ENCODE measurements around the gene ACYP2.

The ACYP2 gene

GRCh38 chr2:54148391-54148790, 33.0 kb downstream of the ACYP2 start:
- Mint-ChIP-seq H3K9me3 (no peaks in the 10 kb centered on the region), H3K4me1 (ENCODE audit: low read depth) (no peaks in the 10 kb centered on the region), H3K27me3 (ENCODE audit: low read depth) (no peaks in the 10 kb centered on the region), H3K27ac (no peak overlapping the region), H3K4me3 (no peak overlapping the region), H3K36me3 (ENCODE audit: low read depth) (no peaks in the 10 kb centered on the region)
- no peak for DNase-seq (ENCODE audit: low spot score)

GRCh38 chr2:54149638-54150441, 34.4 kb downstream of the ACYP2 start:
- Mint-ChIP-seq H3K4me1 (ENCODE audit: low read depth) (no peaks in the 10 kb centered on the region), H3K9me3 (no peaks in the 10 kb centered on the region), H3K27me3 (ENCODE audit: low read depth) (no peaks in the 10 kb centered on the region), H3K36me3 (ENCODE audit: low read depth) (no peaks in the 10 kb centered on the region), H3K27ac (no peak overlapping the region), H3K4me3 (no peak overlapping the region)
- DNase-seq (ENCODE audit: low spot score): no peak

GRCh38 chr2:54158311-54158710, 42.9 kb downstream of the ACYP2 start:
- Mint-ChIP-seq H3K36me3 (ENCODE audit: low read depth) (no peaks in the 10 kb centered on the region), H3K27me3 (ENCODE audit: low read depth) (no peaks in the 10 kb centered on the region), H3K4me1 (ENCODE audit: low read depth) (no peaks in the 10 kb centered on the region), H3K9me3 (peaks cover 9% of the 10 kb centered on the region), H3K27ac (no peak overlapping the region), H3K4me3 (no peak overlapping the region)
- no peak for DNase-seq (ENCODE audit: low spot score)

GRCh38 chr2:54161660-54162424, 46.4 kb downstream of the ACYP2 start:
- Mint-ChIP-seq H3K4me3 (no peak overlapping the region), H3K27ac (no peak overlapping the region), H3K27me3 (ENCODE audit: low read depth) (no peaks in the 10 kb centered on the region), H3K9me3 (no peaks in the 10 kb centered on the region), H3K4me1 (ENCODE audit: low read depth) (no peaks in the 10 kb centered on the region), H3K36me3 (ENCODE audit: low read depth) (no peaks in the 10 kb centered on the region)
- no peak for DNase-seq (ENCODE audit: low spot score)

- H3K36me3 Mint-ChIP-seq (ENCODE audit: low read depth): no peaks in the 10 kb centered on the region
- H3K27me3 Mint-ChIP-seq (ENCODE audit: low read depth): no peaks in the 10 kb centered on the region
- no peaks in the 10 kb centered on the region for H3K9me3 Mint-ChIP-seq
- H3K27ac Mint-ChIP-seq: no peak overlapping the region
- no peak for DNase-seq (ENCODE audit: low spot score)
- H3K4me1 Mint-ChIP-seq (ENCODE audit: low read depth): no peaks in the 10 kb centered on the region
- H3K4me3 Mint-ChIP-seq: no peak overlapping the region
Observed at GRCh38 chr2:54164106-54164505, 48.7 kb downstream of the ACYP2 start.

- DNase-seq (ENCODE audit: low spot score): no peak
- Mint-ChIP-seq H3K27ac (no peak overlapping the region), H3K9me3 (no peaks in the 10 kb centered on the region), H3K4me3 (no peak overlapping the region), H3K36me3 (ENCODE audit: low read depth) (no peaks in the 10 kb centered on the region), H3K27me3 (ENCODE audit: low read depth) (no peaks in the 10 kb centered on the region), H3K4me1 (ENCODE audit: low read depth) (no peaks in the 10 kb centered on the region)
Observed at GRCh38 chr2:54166121-54166773, 50.8 kb downstream of the ACYP2 start.

- no peak for DNase-seq (ENCODE audit: low spot score)
- Mint-ChIP-seq H3K4me1 (ENCODE audit: low read depth) (no peaks in the 10 kb centered on the region), H3K4me3 (no peak overlapping the region)
Observed at GRCh38 chr2:54176577-54176976, 61.2 kb downstream of the ACYP2 start.

GRCh38 chr2:54183281-54183680, 67.9 kb downstream of the ACYP2 start:
- DNase-seq (ENCODE audit: low spot score): no peak
- no peaks in the 10 kb centered on the region for H3K27me3 Mint-ChIP-seq (ENCODE audit: low read depth)
- H3K9me3 Mint-ChIP-seq: no peaks in the 10 kb centered on the region
- no peaks in the 10 kb centered on the region for H3K36me3 Mint-ChIP-seq (ENCODE audit: low read depth)
- no peaks in the 10 kb centered on the region for H3K4me1 Mint-ChIP-seq (ENCODE audit: low read depth)
- no peak overlapping the region for H3K4me3 Mint-ChIP-seq
- no peak overlapping the region for H3K27ac Mint-ChIP-seq

More at GRCh38 chr2:54176577-54176976, 61.2 kb downstream of the ACYP2 start:
- peaks cover 2% of the 10 kb centered on the region for H3K27me3 Mint-ChIP-seq (ENCODE audit: low read depth)
- no peak overlapping the region for H3K27ac Mint-ChIP-seq
- no peaks in the 10 kb centered on the region for H3K9me3 Mint-ChIP-seq
- H3K36me3 Mint-ChIP-seq (ENCODE audit: low read depth): no peaks in the 10 kb centered on the region

GRCh38 chr2:54183972-54184371, 68.6 kb downstream of the ACYP2 start:
- H3K27me3 Mint-ChIP-seq (ENCODE audit: low read depth): no peaks in the 10 kb centered on the region
- no peak overlapping the region for H3K27ac Mint-ChIP-seq
- no peak for DNase-seq (ENCODE audit: low spot score)
- H3K4me1 Mint-ChIP-seq (ENCODE audit: low read depth): no peaks in the 10 kb centered on the region
- H3K36me3 Mint-ChIP-seq (ENCODE audit: low read depth): no peaks in the 10 kb centered on the region
- no peaks in the 10 kb centered on the region for H3K9me3 Mint-ChIP-seq
- no peak overlapping the region for H3K4me3 Mint-ChIP-seq

GRCh38 chr2:54185105-54185504, 69.7 kb downstream of the ACYP2 start:
- no peak overlapping the region for H3K27ac Mint-ChIP-seq
- no peaks in the 10 kb centered on the region for H3K27me3 Mint-ChIP-seq (ENCODE audit: low read depth)
- DNase-seq (ENCODE audit: low spot score): no peak
- H3K9me3 Mint-ChIP-seq: no peaks in the 10 kb centered on the region
- H3K36me3 Mint-ChIP-seq (ENCODE audit: low read depth): no peaks in the 10 kb centered on the region
- no peak overlapping the region for H3K4me3 Mint-ChIP-seq
- no peaks in the 10 kb centered on the region for H3K4me1 Mint-ChIP-seq (ENCODE audit: low read depth)

GRCh38 chr2:54187331-54187730, 71.9 kb downstream of the ACYP2 start:
- no peak for DNase-seq (ENCODE audit: low spot score)
- Mint-ChIP-seq H3K36me3 (ENCODE audit: low read depth) (no peaks in the 10 kb centered on the region), H3K27me3 (ENCODE audit: low read depth) (no peaks in the 10 kb centered on the region), H3K9me3 (no peaks in the 10 kb centered on the region), H3K4me1 (ENCODE audit: low read depth) (no peaks in the 10 kb centered on the region), H3K4me3 (no peak overlapping the region), H3K27ac (no peak overlapping the region)

GRCh38 chr2:54189539-54189938, 74.1 kb downstream of the ACYP2 start:
- H3K27me3 Mint-ChIP-seq (ENCODE audit: low read depth): no peaks in the 10 kb centered on the region
- H3K9me3 Mint-ChIP-seq: no peaks in the 10 kb centered on the region
- H3K27ac Mint-ChIP-seq: no peak overlapping the region
- no peaks in the 10 kb centered on the region for H3K36me3 Mint-ChIP-seq (ENCODE audit: low read depth)
- DNase-seq (ENCODE audit: low spot score): no peak
- H3K4me1 Mint-ChIP-seq (ENCODE audit: low read depth): no peaks in the 10 kb centered on the region
- H3K4me3 Mint-ChIP-seq: no peak overlapping the region

- Mint-ChIP-seq H3K27me3 (ENCODE audit: low read depth) (no peaks in the 10 kb centered on the region), H3K27ac (no peak overlapping the region), H3K4me1 (ENCODE audit: low read depth) (no peaks in the 10 kb centered on the region), H3K9me3 (no peaks in the 10 kb centered on the region), H3K36me3 (ENCODE audit: low read depth) (no peaks in the 10 kb centered on the region), H3K4me3 (no peak overlapping the region)
- DNase-seq (ENCODE audit: low spot score): no peak
Observed at GRCh38 chr2:54191361-54192135, 76.1 kb downstream of the ACYP2 start.

Data from T-helper 2 cell treated with Interferon-gamma antibody and Interleukin-4, amounts not matched to agents 5 μg/mL and 100 μg/mL, for 36 hours (primary cell).